HuH-7.5 (cell line): ENCODE results near the gene LILRA5.
"Not testable (repeated sequence)": the region's sequence is repeated elsewhere in the genome, so short reads cannot be mapped to it uniquely, and the experiment has no call there.

Source experiments
- DNase-seq: peaks from one replicate; pipeline ENCODE4 v3.0.0; 2011; ENCODE audit warnings: low spot score

The LILRA5 gene

GRCh38 chr19:54302257-54302656, 10.7 kb downstream of the LILRA5 start:
- DNase-seq: no peak

- DNase-seq: no peak
Measured at GRCh38 chr19:54299515-54299914, 13.5 kb downstream of the LILRA5 start.

GRCh38 chr19:54299126-54299498, 13.9 kb downstream of the LILRA5 start:
- DNase-seq: no peak

- DNase-seq: no peak
Measured at GRCh38 chr19:54298357-54299125, 14.4 kb downstream of the LILRA5 start.

GRCh38 chr19:54297759-54298305, 15.1 kb downstream of the LILRA5 start:
- DNase-seq: no peak

- DNase-seq: no peak
Measured at GRCh38 chr19:54294539-54294938, 18.4 kb downstream of the LILRA5 start.

DNA sequence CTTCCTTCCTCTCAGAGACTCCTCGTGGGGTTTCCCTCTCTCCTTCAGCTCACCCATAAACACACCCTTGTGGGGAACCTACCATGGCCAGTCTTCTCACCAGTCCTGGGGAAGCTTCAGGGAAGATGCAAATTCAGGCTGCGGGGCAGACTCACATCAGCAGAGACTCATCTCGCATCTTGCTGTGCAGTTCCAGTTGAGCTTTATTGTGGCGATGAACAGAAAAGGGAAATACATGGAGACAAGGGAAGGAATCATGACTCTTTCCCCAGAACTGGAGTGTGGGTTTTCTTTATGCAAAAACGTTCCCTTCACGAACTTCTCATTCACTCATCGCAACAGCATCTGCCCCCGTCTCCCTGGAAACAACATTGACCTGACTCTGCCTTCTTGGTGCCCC, 23.8 kb downstream of the LILRA5 start:
- DNase-seq: not testable (repeated sequence)

DNA sequence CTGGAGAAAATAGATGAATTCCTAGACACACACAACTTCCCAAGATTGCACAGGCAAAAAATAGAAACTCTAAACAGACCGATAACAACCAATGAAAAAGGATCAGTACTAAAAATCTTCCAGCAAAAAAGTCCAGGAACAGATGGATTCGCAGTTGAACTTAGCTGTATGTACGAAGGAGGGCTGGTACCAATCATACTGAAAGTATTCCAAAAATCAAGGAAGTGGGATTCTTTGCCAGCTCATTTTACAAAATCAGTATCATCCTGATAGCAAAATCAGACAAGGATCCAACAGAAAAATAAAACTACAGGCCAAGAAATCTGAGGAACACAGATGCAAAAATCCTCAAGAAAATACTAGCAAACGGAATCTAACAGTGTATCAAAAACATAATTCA, 25.5 kb downstream of the LILRA5 start:
- DNase-seq: no peak

DNA sequence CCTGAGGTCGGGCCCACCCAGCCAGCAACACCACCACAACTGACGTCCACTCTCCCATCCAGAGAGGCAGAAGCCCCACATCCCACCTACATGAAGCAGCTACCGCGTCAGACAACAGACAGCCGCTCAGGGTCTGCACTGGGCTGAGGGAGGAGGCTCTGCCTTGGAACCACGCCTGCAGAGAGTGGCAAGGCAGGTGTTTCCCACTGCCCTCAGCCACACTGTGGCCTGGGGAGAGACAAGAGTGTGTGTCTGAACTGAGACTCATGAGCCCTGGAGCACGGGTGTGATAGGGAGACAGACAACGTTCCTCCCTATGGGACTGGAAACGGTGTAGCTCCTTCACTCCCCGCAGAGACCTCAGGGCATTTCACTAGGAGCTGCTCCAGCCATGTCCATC, 26.7 kb downstream of the LILRA5 start:
- DNase-seq: not testable (repeated sequence)

DNA sequence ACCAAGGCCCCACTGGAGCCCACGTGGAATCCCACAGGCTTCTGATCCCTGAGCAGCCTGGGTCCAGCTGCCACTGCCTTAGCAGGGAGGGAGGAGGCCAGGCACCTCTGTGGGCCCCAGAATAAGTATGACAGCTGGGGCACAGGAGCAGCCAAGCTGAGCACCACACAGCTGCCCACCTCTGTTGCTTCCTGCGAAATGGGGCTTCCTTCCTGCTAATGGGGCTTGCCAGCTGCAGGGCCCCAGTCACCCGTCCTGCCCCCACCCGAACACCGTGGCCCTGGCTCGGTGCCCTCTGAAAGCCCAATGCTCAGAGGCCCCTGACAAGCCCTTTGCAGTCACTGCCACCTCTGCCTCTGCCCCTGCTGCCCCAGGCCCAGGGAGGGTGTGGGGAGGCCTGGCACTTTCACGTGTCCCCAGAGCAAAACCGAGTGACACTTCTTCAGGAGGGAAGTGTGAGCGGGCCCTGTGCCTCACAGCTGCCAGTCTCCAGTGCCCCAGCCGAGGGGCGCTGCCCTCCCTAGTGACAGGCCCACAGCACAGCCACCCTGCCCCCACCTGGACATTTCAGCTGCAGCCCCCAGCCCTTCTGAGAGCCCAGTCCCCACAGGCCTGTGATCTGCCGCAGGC, 27.4 kb downstream of the LILRA5 start:
- DNase-seq: not testable (repeated sequence)

- no peak for DNase-seq
Measured at GRCh38 chr19:54282686-54283470, 30.1 kb downstream of the LILRA5 start.

GRCh38 chr19:54281729-54282075, 31.3 kb downstream of the LILRA5 start:
- DNase-seq: not testable (repeated sequence)

- DNase-seq: no peak
Measured at GRCh38 chr19:54281007-54281728, 31.8 kb downstream of the LILRA5 start, which contains the start of gene LILRB2. Gene LILRB2, minus strand, starts transcription at chr19:54281110. Its CDS starts 614 bp downstream, at chr19:54280496.

DNA sequence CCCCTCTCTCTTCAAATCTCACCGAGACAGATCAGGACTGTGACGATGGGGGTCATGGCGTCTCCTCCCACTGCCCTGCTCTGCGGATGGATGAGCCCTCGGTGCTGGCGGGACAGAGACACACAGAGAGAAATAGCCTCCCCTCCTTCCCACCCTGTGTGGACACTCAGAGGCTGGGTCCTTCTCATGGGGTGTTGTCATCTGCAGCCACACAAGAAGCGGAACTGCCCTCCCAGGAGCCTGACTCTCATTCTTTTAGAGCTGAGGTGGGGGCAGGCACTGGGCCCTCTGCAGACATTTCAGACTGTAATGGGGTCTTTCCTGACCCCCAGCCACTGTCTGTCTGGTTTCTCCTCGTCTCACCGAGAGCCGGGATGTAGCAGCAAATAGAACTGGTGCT, 32.5 kb downstream of the LILRA5 start:
- DNase-seq: not testable (repeated sequence)

DNA sequence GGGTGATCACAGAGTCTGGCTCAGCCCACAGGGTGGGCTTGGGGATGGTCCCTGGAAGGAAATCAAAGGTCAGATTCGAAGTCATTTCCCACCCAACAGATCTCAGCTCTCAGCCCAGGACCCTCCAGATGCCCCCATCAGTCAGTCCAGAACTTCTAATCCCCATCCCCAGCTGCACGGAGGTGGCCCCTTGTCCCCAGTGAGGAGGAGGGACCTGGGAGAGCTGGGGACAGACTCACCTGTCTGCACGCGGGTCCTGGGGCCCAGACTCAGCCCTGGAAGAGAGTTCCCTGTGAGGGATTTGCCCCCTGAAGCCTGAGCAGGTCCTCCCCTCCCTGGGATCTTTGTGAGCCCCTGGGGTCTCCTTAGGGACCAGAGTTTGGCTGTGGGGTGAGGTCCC, 32.9 kb downstream of the LILRA5 start:
- not testable (repeated sequence) for DNase-seq

GRCh38 chr19:54279406-54279962, 33.5 kb downstream of the LILRA5 start:
- DNase-seq: no peak

DNA sequence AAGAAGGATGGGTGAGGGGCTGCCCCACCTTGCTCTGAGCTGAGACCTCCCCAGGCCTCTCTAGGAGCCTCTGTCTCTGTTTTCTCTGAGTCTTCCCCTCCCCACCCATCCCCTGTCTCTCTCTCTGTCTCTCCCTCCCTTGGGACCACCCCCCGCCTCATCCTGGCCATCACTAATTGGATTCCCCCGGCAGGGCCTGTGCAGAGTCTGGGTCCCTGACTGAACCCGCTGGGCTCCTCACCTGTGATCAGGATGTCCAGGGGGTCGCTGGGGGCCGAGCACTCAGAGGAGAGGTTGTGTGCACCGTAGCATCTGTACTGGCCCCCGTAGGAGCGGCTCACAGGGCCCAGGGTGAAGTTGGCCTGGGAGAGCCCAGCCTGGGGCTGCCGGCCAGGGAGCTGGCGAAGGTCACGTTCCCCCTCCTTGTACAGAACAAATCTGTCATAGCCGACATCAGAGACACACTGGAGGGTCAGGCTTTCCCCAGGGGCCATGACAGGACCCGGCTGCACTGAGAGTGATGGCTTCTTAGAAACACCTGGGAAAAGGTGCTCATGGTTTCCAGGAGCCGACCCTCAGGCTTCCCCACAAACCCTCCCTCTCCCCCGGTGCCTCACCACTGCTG, 34.3 kb downstream of the LILRA5 start:
- not testable (repeated sequence) for DNase-seq

GRCh38 chr19:54278056-54278455, 34.9 kb downstream of the LILRA5 start:
- DNase-seq: not testable (repeated sequence)

DNA sequence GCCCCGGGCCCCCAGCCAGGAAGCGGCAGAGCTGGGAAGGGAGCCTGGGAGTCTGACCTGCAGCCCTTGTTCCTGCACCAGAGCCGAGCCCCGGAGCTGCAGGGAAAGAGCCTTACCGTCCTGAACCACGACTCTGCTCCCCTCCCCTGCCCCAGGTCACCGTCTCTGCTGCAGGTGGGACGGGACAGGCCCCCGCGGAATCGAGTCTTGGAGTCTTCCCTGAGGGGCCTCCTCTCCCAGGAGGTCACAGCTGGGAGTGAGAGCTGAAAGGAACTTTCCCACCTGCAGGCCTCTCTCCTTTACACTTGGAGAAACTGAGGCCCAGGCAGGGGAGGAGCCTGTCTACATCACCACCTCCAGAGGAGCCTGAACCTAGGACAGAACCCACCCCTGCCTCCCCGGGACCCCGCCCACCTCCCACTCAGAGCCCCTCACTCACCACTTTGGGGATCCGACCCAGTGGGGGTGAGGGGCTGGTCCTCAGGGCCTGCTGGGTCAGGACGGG, 35.8 kb downstream of the LILRA5 start:
- not testable (repeated sequence) for DNase-seq

DNA sequence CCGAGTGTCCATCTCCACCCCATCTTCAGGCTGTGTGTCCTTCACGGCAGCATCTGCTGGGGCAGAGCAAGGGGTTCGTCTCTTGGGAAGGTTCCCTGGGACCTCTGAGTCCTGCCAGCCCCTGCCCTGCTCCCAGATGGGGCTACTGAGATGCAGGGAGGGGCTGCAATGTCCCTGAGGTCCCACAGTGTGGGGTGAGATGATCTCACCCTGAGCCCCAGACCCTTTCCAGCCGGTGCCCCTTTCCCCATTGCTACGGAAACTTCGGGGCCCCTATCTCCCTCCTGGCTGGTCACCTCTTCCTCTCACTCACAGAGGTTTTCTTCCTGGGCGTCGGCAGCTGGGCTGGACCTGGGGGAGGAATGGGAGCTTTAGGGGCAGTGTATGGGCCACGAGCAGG, 37.0 kb downstream of the LILRA5 start:
- DNase-seq: no peak

- DNase-seq: not testable (repeated sequence)
Measured at GRCh38 chr19:54274516-54274915, 38.5 kb downstream of the LILRA5 start.
